K562 (cell line): ENCODE results near the gene MAEL. TPM values are rescaled to one million over a fixed set of nuclear protein-coding genes. Genes with fewer than 3 reads are reported as not detected.

Source experiments
- CHD1 ChIP-seq: fragments of 200-600 bp; sonication (generic); IDR thresholded peaks from one replicate; pipeline ENCODE4 v1.6.1; 2012; ENCODE audit warnings: mild to moderate bottlenecking, moderate library complexity, low read length, inconsistent platforms
- EP400 ChIP-seq: fragments of 450-650 bp; IDR thresholded peaks from 2 replicates; pipeline ENCODE4 v1.6.1; 2017; ENCODE audit warnings: antibody characterized with exemption, mild to moderate bottlenecking, moderate library complexity
- MAFF ChIP-seq: IDR thresholded peaks from 2 replicates; pipeline ENCODE4 v1.6.1; 2012; ENCODE audit warnings: low read length, improper control_type of control experiment
- MED1 ChIP-seq: sonication (generic); formaldehyde crosslinking; IDR thresholded peaks from 2 replicates; pipeline ENCODE4 v1.8.1; 2023; ENCODE audit warnings: missing genetic modification reagents, borderline replicate concordance
- POLR2G ChIP-seq: fragments of 200-400 bp; formaldehyde crosslinking; IDR thresholded peaks from 2 replicates; pipeline ENCODE4 v1.6.1; 2017; ENCODE audit warnings: low read depth, mild to moderate bottlenecking, antibody characterized with exemption, low read length, moderate library complexity
- RBM25 ChIP-seq: fragments of 200-400 bp; formaldehyde crosslinking; IDR thresholded peaks from 2 replicates; pipeline ENCODE4 v1.6.1; 2018; ENCODE audit warnings: low read length, low read depth, moderate library complexity; ENCODE audit not compliant: severe bottlenecking
- ZBTB40 ChIP-seq, 2 experiments: fragments of 450-650 bp in 1 of 2; sonication (generic) in 1 of 2; formaldehyde crosslinking in 1 of 2; IDR thresholded peaks; 2 replicates each; pipeline versions ENCODE4 v1.7.1 to v1.9.0; 2016 to 2022; ENCODE audit warnings: inconsistent platforms in 1 of 2, mild to moderate bottlenecking in 1 of 2, missing genetic modification reagents in 1 of 2
- ZBTB7A ChIP-seq: IDR thresholded peaks from 2 replicates; pipeline ENCODE4 v1.6.1; 2011; ENCODE audit warnings: low read depth, mild to moderate bottlenecking, low read length, moderate library complexity, borderline replicate concordance; ENCODE audit not compliant: control insufficient read depth
- ZNF639 ChIP-seq, 2 experiments: fragments of 200-800 bp in 1 of 2; sonication (Bioruptor generic) in 1 of 2; sonication (generic) in 1 of 2; formaldehyde crosslinking in 1 of 2; IDR thresholded peaks in 1 of 2; conservative IDR thresholded peaks in 1 of 2; 2 replicates each; pipeline versions ENCODE4 v1.5.0 to v1.6.1; 2016 to 2020; ENCODE audit warnings: missing compliant biosample characterization in 1 of 2, missing genetic modification characterization in 1 of 2, missing genetic modification reagents in 1 of 2
- polyA plus RNA-seq, 8 experiments: library from polyadenylated mRNA; depleted of rRNA in 4 of 8; stranded (reverse) in 5 of 8; unstranded in 3 of 8; fragments of >200 nt; fragmentation: Nextera tagmentation in 2 of 8; fragmentation: Illumina TruSeq in 1 of 8; extraction: Ambion mirVana in 2 of 8; extraction: Trizol in 1 of 8; gene quantifications; 2 replicates each; pipeline versions ENCODE4 v1.2.1 to v1.2.3, GENCODE V29; 2011 to 2014; ENCODE audit warnings: inconsistent platforms in 1 of 8, missing spikeins in 1 of 8
- total RNA-seq, 7 experiments: library from RNA; depleted of rRNA in 6 of 7; stranded (reverse); fragments of >200 nt in 6 of 7; fragmentation: Illumina TruSeq in 2 of 7; extraction: Trizol in 2 of 7; gene quantifications; 2 replicates each; pipeline versions ENCODE4 v1.2.1 to v1.2.3, GENCODE V29; 2011 to 2021; ENCODE audit warnings: low replicate concordance in 1 of 7

The MAEL gene
- total and polyA plus RNA-seq, 9 of the 15 experiments (the other 6 are each of a cell fraction or from before 2014, with no cell fraction given): 0.11 to 1.9 (median 0.75) TPM

DNA sequence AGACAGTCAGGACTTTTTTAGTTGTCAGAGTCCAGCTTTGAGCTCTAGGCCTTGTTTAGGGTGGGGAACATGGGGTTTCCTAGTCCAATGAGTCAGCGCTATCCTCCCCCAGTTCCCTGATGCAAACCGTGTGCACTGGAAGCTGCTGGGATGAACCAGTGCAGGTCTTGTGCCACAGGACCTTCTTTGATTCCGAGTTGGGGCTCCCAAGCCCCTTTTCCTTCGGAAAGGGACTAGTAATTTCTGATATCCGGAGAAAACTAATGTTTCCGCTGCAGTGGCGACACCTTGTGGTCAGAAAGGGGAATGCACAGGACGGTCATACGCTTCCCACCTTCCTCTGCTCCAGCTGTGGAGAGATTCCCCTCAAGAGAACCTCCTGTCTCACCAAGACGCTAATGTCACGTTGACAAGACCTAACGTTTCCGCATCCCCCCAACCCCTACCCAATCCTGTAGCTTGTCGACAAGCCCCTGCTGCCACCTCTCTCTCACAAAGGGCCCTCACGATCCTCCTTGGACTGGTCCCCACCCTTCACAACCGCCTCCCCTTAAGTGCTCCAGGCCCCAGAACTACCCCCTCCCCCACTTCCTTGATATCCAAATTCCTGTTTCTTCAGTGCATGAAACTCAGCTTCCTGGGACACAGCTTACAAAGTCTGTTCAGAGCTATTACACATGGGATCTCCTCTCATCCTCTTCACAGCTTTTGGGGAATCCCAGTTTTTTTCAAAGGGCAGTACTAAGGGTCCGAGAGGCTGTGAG, 70.1 kb downstream of the MAEL start (continued):
- TF ChIP-seq MAFF: peak; percentile 54
- no peak for TF ChIP-seq ZBTB7A
- no peak for TF ChIP-seq CHD1
- no peak for TF ChIP-seq POLR2G
- TF ChIP-seq ZNF639 (CRISPR knock-in tag; conservative IDR thresholded peaks at IDR 0.05 in 1 of 2, IDR thresholded peaks at IDR 0.05 in 1 of 2): no peak
- TF ChIP-seq RBM25: no peak
- peak; percentile 30; the same call in 1 of the 2 replicates for TF ChIP-seq EP400
- no peak for TF ChIP-seq ZBTB40 (IDR thresholded peaks at IDR 0.05)
- TF ChIP-seq ZBTB40 (CRISPR knock-in tag; IDR thresholded peaks at IDR 0.05): no peak
- TF ChIP-seq MED1 (CRISPR knock-in tag): no peak
